ENCODE results near the gene AQP2. TPM values are rescaled to one million over a fixed set of nuclear protein-coding genes. Genes with fewer than 3 reads are reported as not detected.

Gene AQP2
- total RNA-seq, 4 donors from 2014 or later = not detected

DNA sequence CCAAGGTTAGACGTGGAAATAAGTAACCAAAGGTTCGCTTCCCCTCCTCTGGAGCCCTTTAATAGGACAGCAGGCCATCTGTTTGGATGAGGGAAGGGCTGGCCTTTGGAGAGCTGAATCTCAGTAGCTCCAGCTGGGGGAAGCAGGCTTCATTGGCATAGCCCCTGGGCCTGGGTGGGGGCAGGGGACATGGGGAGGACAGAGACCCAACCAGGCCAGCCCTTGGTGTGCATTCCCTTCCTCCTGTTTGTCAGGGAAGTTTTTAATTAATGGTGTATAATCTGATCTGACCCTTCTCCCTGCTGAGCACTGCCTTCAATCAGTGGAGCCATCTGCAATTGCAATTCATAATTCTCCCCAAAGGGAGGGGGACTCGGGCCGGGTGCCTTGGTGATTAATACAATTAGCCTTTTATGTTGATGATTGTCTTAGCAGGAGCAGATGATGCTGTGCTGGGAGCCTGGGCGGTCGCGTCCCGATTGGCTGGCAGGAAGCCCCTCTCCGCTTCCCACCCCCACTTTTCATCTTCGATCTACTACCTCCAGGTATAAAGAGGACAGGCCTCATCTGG, 28.6 kb downstream of the AQP2 start:
- Histone ChIP-seq H3K27ac (no peak overlapping the region), H3K36me3 (no peaks in the 10 kb centered on the region), H3K9me3 (no peaks in the 10 kb centered on the region), H3K27me3 (no peaks in the 10 kb centered on the region), H3K4me3 (no peak overlapping the region), H3K4me1 (peaks cover 0 to 5% of the 10 kb centered on the region in 2 donors)
- in situ Hi-C loops (cut with MboI; ENCODE audit: low sequenced_read_pairs in 4 of 4) = loop anchor here in 1 of 4 donors (5.0 kb wide), 1 partner anchor 78 kb away; the partner anchor contains the start of gene ASIC1
- intact Hi-C loops (cut with DNase I; ENCODE audit: low total_unique reads) = no loop called here
- no peak for DNase-seq
- TF ChIP-seq CTCF (IDR thresholded peaks at IDR 0.05 in 4 of 5, conservative IDR thresholded peaks at IDR 0.05 in 1 of 5) (no peak), POLR2A (IDR thresholded peaks at IDR 0.05) (no peak)
- ATAC-seq = no peak

DNA sequence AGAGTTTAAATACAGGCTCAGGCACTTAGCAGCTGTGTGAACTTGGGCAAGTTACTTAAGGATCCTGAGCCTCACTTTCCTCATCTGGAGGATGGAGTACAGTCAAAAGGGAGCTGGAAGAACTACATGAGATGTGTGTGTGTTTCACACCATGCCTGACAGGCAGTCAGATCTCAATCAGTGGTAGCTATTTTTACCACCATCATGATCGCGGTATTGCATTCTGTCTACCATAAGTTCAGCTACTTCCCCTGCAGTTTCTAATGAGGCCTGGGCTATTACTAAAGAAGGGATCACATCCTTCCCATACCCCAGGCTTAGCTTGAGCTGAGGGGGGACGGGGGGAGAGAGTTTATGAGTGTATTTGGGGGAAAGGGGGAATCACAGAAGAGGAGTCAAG, 29.3 kb downstream of the AQP2 start:
- no peaks in the 10 kb centered on the region for H3K9me3 ChIP-seq
- in situ Hi-C loops (cut with MboI; ENCODE audit: low sequenced_read_pairs in 4 of 4) (loop anchor here in 1 of 4 donors (5.0 kb wide), 1 partner anchor 78 kb away; the partner anchor contains the start of gene ASIC1), intact Hi-C loops (cut with DNase I; ENCODE audit: low total_unique reads) (no loop called here)
- DNase-seq (no peak), ATAC-seq (no peak)
- H3K4me1 ChIP-seq = peaks cover 0 to 5% of the 10 kb centered on the region in 2 donors
- TF ChIP-seq POLR2A (IDR thresholded peaks at IDR 0.05) = no peak
- no peak for TF ChIP-seq CTCF (IDR thresholded peaks at IDR 0.05 in 4 of 5, conservative IDR thresholded peaks at IDR 0.05 in 1 of 5)
- no peaks in the 10 kb centered on the region for H3K27me3 ChIP-seq
- H3K4me3 ChIP-seq = no peak overlapping the region
- no peaks in the 10 kb centered on the region for H3K36me3 ChIP-seq
- H3K27ac ChIP-seq = no peak overlapping the region

GRCh38 chr12:49980501-49981349, 30.2 kb downstream of the AQP2 start:
- H3K4me1 ChIP-seq = peaks cover 0 to 5% of the 10 kb centered on the region in 2 donors
- H3K9me3 ChIP-seq = no peaks in the 10 kb centered on the region
- no peak overlapping the region for H3K4me3 ChIP-seq
- ATAC-seq (no peak), DNase-seq (no peak)
- no peak overlapping the region for H3K27ac ChIP-seq
- intact Hi-C loops (cut with DNase I; ENCODE audit: low total_unique reads) = no loop called here
- H3K36me3 ChIP-seq = no peaks in the 10 kb centered on the region
- in situ Hi-C loops (cut with MboI; ENCODE audit: low sequenced_read_pairs in 4 of 4) = no loop called here
- H3K27me3 ChIP-seq = no peaks in the 10 kb centered on the region
- no peak for TF ChIP-seq POLR2A (IDR thresholded peaks at IDR 0.05)
- TF ChIP-seq CTCF (IDR thresholded peaks at IDR 0.05 in 4 of 5, conservative IDR thresholded peaks at IDR 0.05 in 1 of 5) = no peak

DNA sequence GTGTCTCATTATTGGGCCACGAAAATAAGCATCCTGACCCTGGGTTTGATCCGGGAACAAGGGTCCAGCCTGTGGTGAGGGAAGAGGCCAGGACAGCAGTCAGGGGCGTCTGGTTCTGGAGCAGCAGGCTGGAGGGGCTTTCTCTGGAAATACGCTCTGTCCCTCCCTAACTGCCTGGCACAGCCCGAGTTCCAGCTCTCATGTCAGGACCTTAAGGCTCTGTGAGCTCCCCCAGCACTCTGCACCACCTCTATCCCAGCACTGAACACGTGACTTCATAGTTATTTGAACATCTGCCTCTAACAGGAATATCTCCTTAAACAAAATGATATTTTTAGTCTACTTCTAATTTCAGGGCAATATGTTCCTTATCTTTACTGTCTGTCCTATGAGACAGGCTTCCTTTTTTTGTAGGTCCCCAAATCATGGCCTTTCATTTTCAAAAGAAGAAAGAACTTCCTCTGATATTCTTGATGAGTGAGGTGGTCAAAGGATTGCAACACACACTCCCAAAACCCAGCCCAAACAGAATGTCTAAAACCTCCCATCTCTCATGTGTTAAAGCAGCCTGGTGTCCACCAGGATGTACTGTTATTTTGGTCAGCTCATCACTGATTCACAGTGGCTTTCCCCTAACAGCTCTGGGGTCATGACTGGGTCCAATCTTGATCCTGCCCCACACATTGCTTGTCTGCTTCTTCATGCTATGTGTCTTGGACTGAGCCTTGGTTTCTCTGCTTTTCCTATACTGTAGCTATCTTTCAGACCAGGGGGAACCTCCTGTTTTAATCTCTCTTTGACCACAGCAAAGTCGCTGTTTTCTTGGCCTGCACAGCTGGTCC, 31.9 kb downstream of the AQP2 start:
- Histone ChIP-seq H3K4me1 (peaks cover 0 to 5% of the 10 kb centered on the region in 2 donors), H3K27me3 (no peaks in the 10 kb centered on the region), H3K9me3 (no peaks in the 10 kb centered on the region), H3K36me3 (no peaks in the 10 kb centered on the region), H3K4me3 (no peak overlapping the region), H3K27ac (no peak overlapping the region)
- intact Hi-C loops (cut with DNase I; ENCODE audit: low total_unique reads) (no loop called here), in situ Hi-C loops (cut with MboI; ENCODE audit: low sequenced_read_pairs in 4 of 4) (no loop called here)
- ATAC-seq (no peak), DNase-seq (no peak)
- TF ChIP-seq CTCF (IDR thresholded peaks at IDR 0.05 in 4 of 5, conservative IDR thresholded peaks at IDR 0.05 in 1 of 5) = no peak
